DND-41 (cell line): Measurements from ENCODE around the gene MCC.

Source experiments
- CTCF ChIP-seq: IDR thresholded peaks from 2 replicates; pipeline ENCODE4 v1.5.1; 2012; ENCODE audit warnings: borderline replicate concordance, low read length, moderate library complexity, mild to moderate bottlenecking; ENCODE audit not compliant: poor library complexity, severe bottlenecking; ENCODE audit errors: extremely low read depth
- EZH2 ChIP-seq: IDR thresholded peaks from 3 replicates; pipeline ENCODE4 v1.6.1; 2012; ENCODE audit warnings: borderline replicate concordance, low read depth, mild to moderate bottlenecking, moderate library complexity, low read length, inconsistent platforms; ENCODE audit not compliant: severe bottlenecking

- no peak for TF ChIP-seq CTCF
- no peak for TF ChIP-seq EZH2
Observed at GRCh38 chr5:113293975-113294310, 194.3 kb downstream of the MCC start.
